Neural crest cell (in vitro differentiated cells): ENCODE data around the gene VEGFC. TPM values are rescaled to one million over a fixed set of nuclear protein-coding genes. Genes with fewer than 3 reads are reported as not detected.

ENCODE experiments used
- DNase-seq: peaks from one replicate; pipeline ENCODE4 v3.0.0; 2021; ENCODE audit warnings: low read depth, mixed read lengths, low spot score
- H3K27ac Mint-ChIP-seq: one replicate; pipeline ENCODE4 v1.8.0; 2021; ENCODE audit warnings: mild to moderate bottlenecking, mixed read lengths; ENCODE audit not compliant: unreplicated experiment
- H3K27me3 Mint-ChIP-seq: 2 replicates; pipeline ENCODE4 v1.8.0; 2021; ENCODE audit warnings: low read depth, mild to moderate bottlenecking, mixed read lengths
- H3K36me3 Mint-ChIP-seq: 2 replicates; pipeline ENCODE4 v1.8.0; 2021; ENCODE audit warnings: low read depth, mild to moderate bottlenecking, mixed read lengths
- H3K4me1 Mint-ChIP-seq: 2 replicates; pipeline ENCODE4 v1.8.0; 2021; ENCODE audit warnings: mixed read lengths
- H3K4me3 Mint-ChIP-seq: one replicate; pipeline ENCODE4 v1.8.0; 2021; ENCODE audit warnings: mild to moderate bottlenecking, mixed read lengths
- H3K9me3 Mint-ChIP-seq: 2 replicates; pipeline ENCODE4 v1.8.0; 2021; ENCODE audit warnings: mixed read lengths
- CTCF ChIP-seq: fragments of 200-600 bp; sonication (generic); conservative IDR thresholded peaks from 2 replicates; pipeline ENCODE4 v1.5.0; 2021; ENCODE audit warnings: antibody characterized with exemption, mild to moderate bottlenecking
- long read RNA-seq: library from polyadenylated mRNA; unstranded; transcript quantifications from one replicate; pipeline ENCODE4 v2.0.0, GENCODE V29; 2020
- total RNA-seq: library from RNA; stranded (reverse); gene quantifications from 2 replicates; pipeline ENCODE4 v1.2.1, GENCODE V29; 2021

Gene VEGFC
- total RNA-seq = 2.5 and 3.1 TPM in 2 replicates
- long read RNA-seq, partial matches to known transcripts = 1 of 2 reads
- long read RNA-seq, other reads (novel, unspliced or antisense) = 1 of 2 reads

- H3K4me1 Mint-ChIP-seq = peaks cover 16% of the 10 kb centered on the region
- peak within 1 kb of the TSS; percentile 87 for H3K4me3 Mint-ChIP-seq
- H3K27ac Mint-ChIP-seq = peak within 1 kb of the TSS; percentile 2
- H3K9me3 Mint-ChIP-seq = no peaks in the 10 kb centered on the region
- TF ChIP-seq CTCF = peak; percentile 21
- no peaks in the 10 kb centered on the region for H3K36me3 Mint-ChIP-seq
- peak; percentile 44 for DNase-seq
- peaks cover 40% of the 10 kb centered on the region for H3K27me3 Mint-ChIP-seq
Measured at GRCh38 chr4:176792326-176793059, at the start of gene VEGFC. VEGFC (minus strand) TSS chr4:176792922; CDS start chr4:176792311, 611 bp downstream.

- no peaks in the 10 kb centered on the region for H3K27me3 Mint-ChIP-seq
- no peaks in the 10 kb centered on the region for H3K4me1 Mint-ChIP-seq
Measured at GRCh38 chr4:176841711-176842112, 49.0 kb upstream of the VEGFC start.

GRCh38 chr4:176840166-176840565 lies 47.4 kb upstream of the VEGFC start:
- peaks cover under 1% of the 10 kb centered on the region for H3K36me3 Mint-ChIP-seq
- no peak for TF ChIP-seq CTCF
- H3K4me1 Mint-ChIP-seq = no peaks in the 10 kb centered on the region
- DNase-seq = no peak
- H3K27ac Mint-ChIP-seq = no peak overlapping the region
- H3K27me3 Mint-ChIP-seq = no peaks in the 10 kb centered on the region
- no peak overlapping the region for H3K4me3 Mint-ChIP-seq
- peaks cover under 1% of the 10 kb centered on the region for H3K9me3 Mint-ChIP-seq

More at GRCh38 chr4:176841711-176842112, 49.0 kb upstream of the VEGFC start:
- no peak overlapping the region for H3K4me3 Mint-ChIP-seq
- TF ChIP-seq CTCF = no peak
- no peak for DNase-seq
- H3K27ac Mint-ChIP-seq = no peak overlapping the region
- H3K36me3 Mint-ChIP-seq = peaks cover 3% of the 10 kb centered on the region
- peaks cover 2% of the 10 kb centered on the region for H3K9me3 Mint-ChIP-seq

- no peak overlapping the region for H3K4me3 Mint-ChIP-seq
- H3K27me3 Mint-ChIP-seq = no peaks in the 10 kb centered on the region
- no peaks in the 10 kb centered on the region for H3K36me3 Mint-ChIP-seq
- no peaks in the 10 kb centered on the region for H3K4me1 Mint-ChIP-seq
- no peak for TF ChIP-seq CTCF
- H3K27ac Mint-ChIP-seq = no peak overlapping the region
- no peak for DNase-seq
- H3K9me3 Mint-ChIP-seq = no peaks in the 10 kb centered on the region
Measured at GRCh38 chr4:176839656-176840055, 46.9 kb upstream of the VEGFC start.

GRCh38 chr4:176838601-176839433 lies 46.1 kb upstream of the VEGFC start:
- Mint-ChIP-seq H3K27me3 (no peaks in the 10 kb centered on the region), H3K4me1 (no peaks in the 10 kb centered on the region), H3K27ac (no peak overlapping the region), H3K36me3 (no peaks in the 10 kb centered on the region), H3K4me3 (no peak overlapping the region), H3K9me3 (no peaks in the 10 kb centered on the region)
- DNase-seq = no peak
- TF ChIP-seq CTCF = no peak
